GM19099 (cell line): ENCODE results near the gene TTF1.

ENCODE experiments used
- POLR2A ChIP-seq: IDR thresholded peaks from 3 replicates; pipeline ENCODE4 v1.6.1; 2011; ENCODE audit warnings: low read depth; ENCODE audit not compliant: insufficient read length; ENCODE audit errors: extremely low read depth

Gene TTF1

DNA sequence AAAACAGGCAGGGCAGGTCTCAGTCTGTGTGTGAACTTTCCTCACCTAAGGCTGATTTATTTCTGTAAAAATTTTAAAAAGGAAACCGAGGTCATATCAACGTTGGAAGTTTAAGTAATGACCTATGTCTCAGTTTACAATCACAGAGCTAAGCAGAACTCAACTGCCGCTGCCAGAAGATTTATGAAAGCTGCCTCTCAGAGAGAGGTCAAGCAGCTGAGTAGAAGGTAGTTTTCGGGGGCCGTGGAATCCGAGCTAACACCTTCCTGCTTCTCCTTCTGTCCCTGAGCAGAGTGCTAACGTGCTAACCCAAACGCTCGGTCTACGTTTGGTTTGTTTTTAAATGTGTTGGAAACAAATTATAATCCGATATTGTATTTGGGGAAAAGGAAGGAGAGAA, 11.1 kb downstream of the TTF1 start:
- TF ChIP-seq POLR2A: no peak

- no peak for TF ChIP-seq POLR2A
Measured at GRCh38 chr9:132391449-132391848, 15.2 kb downstream of the TTF1 start.

- no peak for TF ChIP-seq POLR2A
Measured at GRCh38 chr9:132390966-132391365, 15.7 kb downstream of the TTF1 start.

DNA sequence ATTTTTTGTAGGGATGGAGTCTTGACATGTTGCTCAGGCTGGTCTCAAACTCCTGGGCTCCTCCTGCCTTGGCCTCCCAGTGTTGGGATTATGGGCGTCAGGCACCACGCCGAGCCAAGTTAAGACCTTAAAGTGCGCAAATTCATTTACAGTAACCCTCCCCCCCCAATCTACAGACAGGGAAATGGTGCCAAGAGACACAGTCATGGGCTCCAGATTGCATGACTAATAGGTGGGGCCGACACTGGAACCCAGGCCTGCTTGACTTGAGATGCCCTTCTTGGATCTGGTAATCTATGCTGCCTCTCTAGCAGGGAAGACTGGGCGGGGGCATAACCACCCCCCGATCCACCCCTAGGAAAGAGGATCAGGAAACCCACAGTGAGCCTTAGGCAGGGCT, 19.5 kb downstream of the TTF1 start:
- TF ChIP-seq POLR2A: no peak

GRCh38 chr9:132384376-132384775, 22.3 kb downstream of the TTF1 start:
- TF ChIP-seq POLR2A: no peak

GRCh38 chr9:132383462-132383883, 23.2 kb downstream of the TTF1 start:
- peak; percentile 60 for TF ChIP-seq POLR2A

DNA sequence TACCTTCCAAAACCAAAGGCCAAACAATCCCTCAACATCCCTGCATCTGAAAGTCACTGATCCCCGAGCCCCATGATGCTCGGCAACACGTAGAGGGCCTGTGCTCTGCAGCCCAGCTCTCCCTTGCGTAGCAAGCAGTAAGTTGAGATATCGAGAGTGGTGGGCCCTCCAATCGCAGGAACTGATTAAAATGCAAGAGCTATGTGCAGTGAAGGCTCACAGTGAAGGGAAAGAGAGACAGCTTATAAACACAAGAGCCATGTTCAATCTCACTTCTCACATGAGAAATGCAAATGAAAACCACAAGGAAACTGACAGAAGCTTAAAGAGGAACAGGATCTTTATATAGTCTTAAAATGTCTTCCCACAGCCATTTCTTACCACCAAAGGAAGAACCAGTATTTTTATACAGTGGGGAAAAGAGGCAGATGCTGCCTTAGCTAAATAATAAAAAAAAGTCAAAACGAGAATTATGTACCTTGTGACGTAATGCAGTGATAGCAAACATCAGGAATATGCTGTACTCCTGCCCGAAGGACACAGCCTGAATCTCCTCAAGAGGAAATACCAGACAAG, 24.6 kb downstream of the TTF1 start:
- TF ChIP-seq POLR2A: peak; percentile 39

DNA sequence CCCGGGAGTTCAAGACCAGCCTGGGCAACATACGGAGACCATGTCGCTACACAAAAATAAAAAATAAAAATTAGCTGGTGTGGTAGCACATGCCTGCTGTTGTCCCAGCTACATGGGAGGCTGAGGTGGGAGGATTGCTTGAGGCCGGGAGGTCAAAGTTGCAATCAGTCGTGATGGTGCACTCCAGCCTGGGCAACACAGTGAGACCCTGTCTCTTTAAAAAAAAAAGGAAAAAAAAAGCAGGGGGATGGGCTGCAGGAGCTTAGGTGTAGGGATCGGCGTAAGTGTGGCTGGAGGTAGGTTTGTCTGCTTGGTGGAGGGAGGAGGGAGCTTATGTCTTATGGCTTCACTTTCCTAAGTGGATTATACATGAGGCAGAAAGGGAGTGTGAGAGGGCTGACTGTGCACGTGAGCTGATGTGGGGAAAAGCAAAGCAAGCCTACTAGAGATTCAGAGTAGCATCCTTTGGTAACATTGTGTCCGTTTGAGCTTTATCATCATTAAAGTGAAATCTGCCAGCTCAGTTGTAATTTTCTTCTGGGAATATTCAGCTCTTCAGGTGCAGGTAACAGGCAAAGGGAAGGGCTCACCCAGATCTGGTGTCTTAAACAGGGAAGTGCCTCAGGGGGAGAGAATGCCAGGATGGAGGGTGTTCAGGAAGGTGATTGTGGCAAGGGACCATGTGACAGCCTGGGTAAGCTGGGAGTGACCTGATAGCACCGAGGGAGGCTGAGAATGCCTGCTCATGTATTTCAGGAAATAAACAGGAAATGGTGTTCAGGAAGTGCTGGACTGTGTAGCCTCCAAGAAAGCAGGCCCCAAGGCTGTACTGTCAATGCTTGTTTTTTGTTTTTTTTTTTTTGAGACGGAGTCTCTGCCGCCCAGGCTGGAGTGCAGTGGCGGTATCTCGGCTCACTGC, 34.2 kb downstream of the TTF1 start:
- TF ChIP-seq POLR2A: no peak

DNA sequence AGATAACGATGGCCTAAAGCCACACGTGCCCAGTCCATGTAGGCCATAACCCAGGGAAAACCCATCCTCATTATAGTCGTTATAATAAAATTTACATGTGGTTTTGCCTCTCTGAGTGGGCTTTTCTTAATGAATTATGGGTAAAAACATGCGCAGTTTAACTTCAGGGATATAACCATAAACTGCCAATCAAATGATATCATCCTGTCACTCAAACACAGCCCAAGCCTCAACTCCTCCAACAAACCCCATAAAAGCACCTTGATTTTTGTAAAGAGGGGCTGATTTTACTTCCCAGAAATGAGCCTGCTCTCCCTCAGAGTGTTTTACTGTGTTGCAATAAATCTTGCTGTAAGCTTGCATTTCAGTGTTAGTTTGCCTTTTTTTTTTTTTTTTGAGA, 36.0 kb downstream of the TTF1 start:
- TF ChIP-seq POLR2A: no peak

DNA sequence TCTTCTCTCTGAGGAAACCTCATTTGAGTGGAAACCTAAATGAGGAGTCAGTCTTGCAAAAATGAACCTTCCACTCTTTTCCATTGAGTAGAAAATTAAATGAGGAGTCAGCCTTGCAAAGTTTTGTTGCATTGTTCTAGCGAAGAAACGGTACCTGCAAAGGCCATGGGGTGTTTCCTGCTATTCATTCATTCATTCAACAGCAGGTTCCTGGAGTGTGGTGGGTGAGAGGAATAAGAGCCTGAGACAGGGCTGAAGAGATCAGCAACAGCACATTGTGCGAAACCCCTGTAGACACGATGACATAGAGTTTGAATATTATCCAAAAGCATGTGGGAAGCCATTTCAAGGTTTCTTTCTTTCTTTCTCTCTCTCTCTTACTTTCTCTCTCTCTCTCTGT, 37.2 kb downstream of the TTF1 start:
- TF ChIP-seq POLR2A: no peak

GRCh38 chr9:132367613-132368313, 38.9 kb downstream of the TTF1 start:
- no peak for TF ChIP-seq POLR2A

DNA sequence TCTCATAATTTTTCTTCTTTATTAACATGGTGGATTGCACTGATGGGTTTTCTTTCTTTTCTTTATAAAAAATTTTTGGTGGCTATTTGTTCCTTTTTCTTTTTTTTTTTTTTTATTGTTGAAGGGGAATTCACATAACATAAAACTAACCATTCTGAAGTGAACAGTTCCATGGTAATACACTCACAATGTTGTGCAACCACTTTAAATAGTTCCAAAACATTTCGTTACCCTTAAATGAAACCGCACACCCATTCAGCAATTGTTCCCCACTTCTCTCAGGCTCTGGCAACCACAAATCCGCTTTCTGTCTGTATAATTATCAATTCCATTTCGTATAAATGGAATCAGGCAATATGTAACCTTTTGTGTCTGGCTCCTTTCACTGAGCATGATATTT, 40.2 kb downstream of the TTF1 start:
- no peak for TF ChIP-seq POLR2A

DNA sequence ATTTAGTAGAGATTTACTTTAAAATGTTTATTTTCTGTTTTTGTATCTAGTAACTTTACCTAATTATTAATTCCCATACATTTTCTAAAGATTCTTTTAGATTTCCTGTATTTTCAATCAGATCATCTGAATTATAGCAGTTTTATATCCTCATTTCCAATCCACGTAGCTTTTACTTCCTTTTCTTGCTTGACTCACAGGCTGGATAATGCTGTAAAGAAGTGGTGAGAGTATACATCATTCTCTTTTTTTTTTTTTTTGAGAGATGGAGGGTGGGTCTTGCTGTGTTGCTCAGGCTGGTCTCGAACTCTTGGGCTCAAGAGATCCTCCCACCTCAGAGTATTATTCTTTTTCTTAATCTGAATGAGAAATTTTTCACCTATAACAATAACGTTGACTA, 40.7 kb downstream of the TTF1 start:
- TF ChIP-seq POLR2A: no peak

- TF ChIP-seq POLR2A: no peak
Measured at GRCh38 chr9:132364068-132364467, 42.6 kb downstream of the TTF1 start.

DNA sequence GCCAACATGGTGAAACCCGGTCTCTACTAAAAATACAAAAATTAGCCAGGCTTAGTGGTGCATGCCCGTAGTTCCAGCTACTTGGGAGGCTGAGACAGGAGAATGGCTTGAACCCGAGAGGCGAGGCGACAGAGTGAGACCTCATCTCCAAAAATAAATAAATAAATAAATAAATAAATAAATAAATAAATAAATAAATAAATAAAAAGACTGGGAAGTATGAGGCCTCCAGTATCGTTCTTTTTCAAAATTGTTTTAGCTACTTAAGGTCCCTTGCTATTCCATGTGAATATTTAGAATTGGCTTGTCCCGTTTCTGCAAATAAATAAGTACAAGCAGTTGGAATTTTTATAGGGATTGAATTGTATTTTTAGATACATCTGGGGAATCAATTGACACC, 48.9 kb downstream of the TTF1 start:
- no peak for TF ChIP-seq POLR2A
